Adrenal gland (tissue), 5 donors: Measurements from ENCODE around the gene TEX22.

Experiments
- CTCF ChIP-seq, 6 experiments: fragments of 450-650 bp in 4 of 6; fragments of 200-600 bp in 2 of 6; sonication (generic) in 1 of 6; IDR thresholded peaks; 1 replicate in 5 of 6; 2 replicates in 1 of 6; pipeline versions ENCODE4 v1.5.1 to v1.8.0; 2016 to 2021; ENCODE audit warnings: antibody characterized with exemption in 6 of 6, mild to moderate bottlenecking in 2 of 6, moderate library complexity in 1 of 6
- POLR2A ChIP-seq, 2 donors: fragments of 450-650 bp; IDR thresholded peaks; one replicate each; pipeline ENCODE4 v1.6.1; 2017; ENCODE audit warnings: antibody characterized with exemption in 2 of 2, mild to moderate bottlenecking in 2 of 2, moderate library complexity in 1 of 2
- donor health status: DM: no; HTN: no; CAD: no.

GRCh38 chr14:105387530-105387922, 10.8 kb upstream of the TEX22 start:
- TF ChIP-seq CTCF (IDR thresholded peaks at IDR 0.05) (no peak), POLR2A (IDR thresholded peaks at IDR 0.05) (no peak)
